Sigmoid colon (tissue), 4 donors: ENCODE results near the gene HEXA.

ENCODE experiments used
- CTCF ChIP-seq, 4 experiments: fragments of 450-650 bp in 3 of 4; fragments of 200-600 bp in 1 of 4; IDR thresholded peaks; one replicate each; pipeline ENCODE4 v1.5.1; 2016 to 2019; ENCODE audit warnings: antibody characterized with exemption in 4 of 4, mild to moderate bottlenecking in 3 of 4, moderate library complexity in 2 of 4
- EP300 ChIP-seq, 4 donors: sonication (generic); formaldehyde crosslinking; IDR thresholded peaks; one replicate each; pipeline ENCODE4 v1.6.1; 2017; ENCODE audit warnings: antibody characterized with exemption in 4 of 4

GRCh38 chr15:72342385-72342784 lies 33.4 kb downstream of the HEXA start:
- peak in 1 of 4 experiments; percentile 14 for TF ChIP-seq CTCF (IDR thresholded peaks at IDR 0.05)
- TF ChIP-seq EP300 (IDR thresholded peaks at IDR 0.05): no peak
